Right renal cortex interstitium (tissue), 3 donors: ENCODE data around the gene FAM114A2. TPM values are rescaled to one million over a fixed set of nuclear protein-coding genes. Genes with fewer than 3 reads are reported as not detected.
"Not testable (repeated sequence)": the region's sequence is repeated elsewhere in the genome, so short reads cannot be mapped to it uniquely, and the experiment has no call there.

Experiments used
- DNase-seq, 3 donors: peaks; one replicate each; pipeline ENCODE4 v3.0.0-alpha.2; 2013; ENCODE audit warnings: low read depth in 3 of 3, low spot score in 2 of 3
- polyA plus RNA-seq, 3 donors: library from polyadenylated mRNA; unstranded; fragments of 120-200 nt; gene quantifications; one replicate each; pipeline ENCODE4 v1.2.1, GENCODE V29; 2013; ENCODE audit not compliant: insufficient read length in 3 of 3

Gene FAM114A2
- 10 to 100 TPM; 31.6 to 36.8 (median 32.6) TPM for polyA plus RNA-seq

DNA sequence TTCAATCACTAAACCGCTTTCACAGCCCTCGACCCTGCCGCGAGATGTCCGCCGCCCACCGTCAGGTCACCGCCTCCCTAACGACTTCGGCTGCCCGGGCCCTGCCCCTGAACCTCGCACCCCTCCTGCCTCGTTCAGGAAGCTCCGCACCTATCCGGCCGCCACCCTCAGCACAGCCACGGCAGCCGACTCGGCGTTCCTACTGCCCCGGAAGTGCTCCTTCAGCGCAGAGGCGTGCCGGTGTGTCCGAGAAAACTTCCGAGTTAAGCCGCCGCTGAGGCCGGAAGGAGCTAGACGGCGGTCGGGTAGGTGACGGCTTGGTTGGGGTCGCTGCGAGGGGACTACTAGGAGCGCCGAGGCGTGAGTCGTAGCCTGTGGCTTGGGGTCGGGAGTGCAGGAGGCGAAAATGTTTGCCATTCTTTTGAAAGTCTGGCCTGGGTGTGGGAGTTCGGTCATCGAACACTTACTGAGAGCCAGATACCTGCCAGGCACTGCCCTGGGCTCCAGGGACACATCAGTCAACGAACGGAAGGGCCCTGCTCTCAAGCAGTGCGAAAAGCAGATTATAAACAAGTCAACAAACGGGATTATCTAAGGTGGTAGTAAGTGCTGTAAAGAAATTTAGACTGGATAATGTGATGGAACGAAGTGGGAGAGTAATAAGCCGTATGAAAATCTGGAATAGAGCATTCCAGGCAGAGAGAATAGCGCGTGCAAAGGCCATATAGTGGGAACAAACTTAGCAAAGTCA is at the start of gene FAM114A2, which contains the start of gene MFAP3:
TSS of gene FAM114A2 (minus strand) at position 204 of the 751 bp plus-strand sequence. CDS start 3,957 bp downstream, outside the sequence.
TSS of gene MFAP3 (plus strand) at position 261 of the 751 bp plus-strand sequence. CDS start 10,756 bp downstream, outside the sequence.
- peak; percentile 69 to 78 (median 71) for DNase-seq

DNA sequence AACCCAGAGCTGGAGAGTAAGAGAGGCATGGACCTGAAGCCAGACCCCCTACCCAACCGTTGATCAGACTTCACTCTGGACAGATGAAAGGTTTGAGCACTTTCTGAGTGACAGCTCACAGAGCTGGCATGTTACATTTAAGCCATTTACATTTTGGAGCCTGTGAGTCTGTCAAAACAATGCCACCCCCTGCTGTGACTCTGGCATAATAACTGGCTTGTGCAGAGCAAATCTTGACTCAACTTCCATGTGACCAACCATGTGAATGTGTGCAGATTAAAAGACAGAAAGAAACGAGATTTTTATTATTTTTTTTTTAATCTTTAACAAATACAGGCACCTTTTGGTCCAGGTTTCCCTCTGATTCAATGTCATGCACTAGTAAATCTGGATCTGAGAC is 48.5 kb upstream of the FAM114A2 start:
- no peak for DNase-seq

GRCh38 chr5:154086641-154087040 is 47.9 kb upstream of the FAM114A2 start:
- DNase-seq, result no peak

- no peak for DNase-seq
These were observed 47.4 kb upstream of the FAM114A2 start for GRCh38 chr5:154086146-154086545.

DNA sequence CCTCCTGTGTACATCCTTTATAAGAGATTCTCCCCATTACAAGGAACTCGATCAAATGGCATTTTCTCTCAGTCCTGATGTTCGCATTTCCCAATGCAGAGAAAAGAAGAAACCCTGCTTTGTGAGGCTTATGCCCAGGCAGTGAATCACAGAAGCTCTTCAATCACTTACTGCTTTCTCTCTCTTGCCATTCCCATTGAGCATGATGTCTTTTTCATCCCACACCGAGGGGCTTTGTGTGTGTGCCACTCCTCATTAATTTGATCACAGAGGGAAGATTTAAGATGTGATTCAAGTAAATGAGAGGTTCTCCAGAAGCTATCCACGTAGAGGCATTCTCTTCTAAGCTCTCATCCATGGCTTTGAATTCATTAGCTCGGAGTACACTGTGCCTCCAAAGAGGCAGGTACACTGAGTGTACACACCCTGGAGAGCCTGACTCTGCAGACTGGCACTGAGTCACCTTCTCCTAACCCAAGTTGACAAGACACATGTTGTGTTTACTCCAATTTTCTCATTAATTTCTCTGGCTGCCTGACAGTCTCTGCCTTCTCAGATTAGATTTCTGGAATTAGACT is 45.4 kb upstream of the FAM114A2 start:
- no peak for DNase-seq

- no peak for DNase-seq
These were observed 42.5 kb upstream of the FAM114A2 start for GRCh38 chr5:154081246-154081645.

DNA sequence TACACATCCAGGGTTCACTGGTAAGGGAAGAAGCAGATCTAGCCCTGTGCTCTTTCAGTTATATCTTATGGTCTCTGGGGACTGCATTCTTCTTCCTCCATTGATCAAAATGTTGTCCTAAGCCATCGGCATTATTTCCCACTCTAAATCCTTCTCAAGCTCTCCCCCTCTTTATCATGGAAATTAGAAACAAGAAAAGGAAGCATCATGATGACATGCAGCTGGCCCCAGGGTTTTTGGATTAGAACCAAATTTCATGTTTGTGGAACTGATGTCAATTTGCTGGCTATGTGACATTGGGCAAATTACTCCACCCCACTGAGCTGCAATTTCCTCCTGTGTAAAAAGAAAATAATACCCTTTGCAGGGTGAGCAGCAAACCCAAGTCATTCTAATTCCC is 39.6 kb upstream of the FAM114A2 start:
- no peak for DNase-seq

DNA sequence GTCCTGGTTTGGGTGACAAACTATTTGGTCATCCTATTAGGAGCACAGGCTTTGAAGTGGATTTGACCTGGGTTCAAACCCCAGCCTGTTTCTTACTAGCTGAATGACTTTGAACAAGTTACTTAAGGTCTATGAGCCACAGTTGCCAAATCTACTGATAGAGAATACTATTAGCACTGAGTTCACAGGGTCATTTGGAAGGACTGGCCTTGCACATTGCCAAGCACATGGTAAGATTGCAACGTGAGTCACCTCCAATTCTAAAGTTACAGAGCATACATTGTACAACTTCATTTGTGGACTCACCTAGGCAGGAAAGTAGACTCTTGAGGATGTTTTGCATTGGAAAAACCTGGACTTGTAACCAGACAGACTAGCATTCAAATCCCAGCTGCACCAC is 39.0 kb upstream of the FAM114A2 start:
- no peak for DNase-seq

- DNase-seq, result no peak
These were observed 37.7 kb upstream of the FAM114A2 start for GRCh38 chr5:154076240-154076922.

- peak; percentile 48 to 65 (median 61) for DNase-seq
These were observed 33.9 kb upstream of the FAM114A2 start for GRCh38 chr5:154072414-154073171.

GRCh38 chr5:154071799-154072413 is 33.2 kb upstream of the FAM114A2 start:
- no peak for DNase-seq

DNA sequence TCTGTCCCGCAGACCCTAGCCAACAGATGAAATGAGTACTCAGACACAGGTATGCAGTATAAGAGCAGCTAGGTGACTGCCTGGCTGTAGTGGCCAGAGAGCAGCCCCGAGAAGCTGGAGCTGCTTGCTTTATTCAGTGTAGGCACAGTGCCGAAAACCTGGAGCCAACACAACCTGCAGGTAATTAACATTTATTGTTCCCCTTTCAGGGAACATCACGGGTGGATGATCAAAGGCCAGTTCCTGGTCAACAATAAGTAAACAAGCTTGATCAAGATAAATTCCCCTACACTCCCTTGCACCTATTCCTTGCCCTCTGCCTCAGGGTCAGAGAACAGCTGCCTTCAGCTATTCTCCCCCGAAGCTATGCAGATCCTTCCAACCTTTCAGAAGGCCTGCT is 31.1 kb upstream of the FAM114A2 start:
- DNase-seq, result not testable (repeated sequence)

DNA sequence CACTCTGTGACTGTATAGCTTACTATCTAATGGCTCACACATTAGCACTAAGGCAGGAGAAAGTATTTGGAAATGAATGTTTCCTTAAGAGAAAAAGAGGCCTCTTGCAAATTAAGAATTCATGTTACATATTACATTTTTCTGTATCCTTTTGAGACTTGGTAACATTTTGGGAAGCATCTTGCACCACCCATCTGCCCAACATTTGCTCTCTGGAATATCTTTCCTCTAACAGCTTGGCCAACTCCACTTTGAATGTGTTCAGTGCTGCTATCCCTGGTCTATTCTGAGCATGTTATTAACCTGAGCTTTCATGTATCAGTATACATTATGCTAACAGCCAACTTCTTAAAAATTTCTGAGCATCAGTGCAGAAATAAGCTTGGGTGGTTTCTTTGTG is 27.3 kb upstream of the FAM114A2 start:
- DNase-seq, result no peak

DNA sequence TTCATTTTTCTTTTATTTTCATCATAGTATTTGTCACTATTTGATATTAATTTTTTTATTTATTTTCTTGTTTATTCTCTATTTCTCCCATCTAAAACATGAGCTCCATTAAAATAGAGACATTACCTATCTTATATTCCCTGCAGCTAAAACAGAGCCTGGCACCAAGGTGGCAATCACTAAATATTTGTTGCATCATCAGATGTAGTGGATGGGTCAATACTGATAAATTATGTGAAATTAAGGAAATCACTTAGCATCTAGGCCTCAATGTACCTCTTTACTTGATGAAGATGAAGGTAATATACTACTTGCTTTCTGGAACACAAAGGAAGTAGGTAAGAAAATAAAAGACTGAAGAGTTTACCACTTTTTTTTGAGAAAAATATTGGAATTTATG is 24.7 kb upstream of the FAM114A2 start:
- no peak for DNase-seq

DNA sequence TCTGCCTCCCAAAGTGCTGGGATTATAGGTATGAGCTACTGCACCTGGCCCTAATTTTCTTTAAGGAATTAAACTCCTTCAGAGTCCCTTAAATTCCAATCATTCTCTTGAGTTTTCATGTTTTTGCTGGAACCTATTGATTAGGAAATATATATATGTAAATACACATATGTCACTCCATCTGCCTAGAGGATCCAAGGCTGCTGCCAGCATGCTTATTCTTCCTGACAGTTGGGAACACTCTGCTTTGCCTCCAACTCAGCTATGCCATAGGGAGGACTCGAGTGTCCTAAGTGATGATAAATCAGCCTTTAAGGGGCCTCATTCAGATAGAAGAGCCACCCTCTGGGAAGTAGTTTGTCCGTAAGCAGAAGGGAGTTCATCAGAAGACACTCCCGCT is 21.9 kb upstream of the FAM114A2 start:
- DNase-seq, result no peak

GRCh38 chr5:154059583-154059982 is 20.9 kb upstream of the FAM114A2 start:
- DNase-seq, result no peak

DNA sequence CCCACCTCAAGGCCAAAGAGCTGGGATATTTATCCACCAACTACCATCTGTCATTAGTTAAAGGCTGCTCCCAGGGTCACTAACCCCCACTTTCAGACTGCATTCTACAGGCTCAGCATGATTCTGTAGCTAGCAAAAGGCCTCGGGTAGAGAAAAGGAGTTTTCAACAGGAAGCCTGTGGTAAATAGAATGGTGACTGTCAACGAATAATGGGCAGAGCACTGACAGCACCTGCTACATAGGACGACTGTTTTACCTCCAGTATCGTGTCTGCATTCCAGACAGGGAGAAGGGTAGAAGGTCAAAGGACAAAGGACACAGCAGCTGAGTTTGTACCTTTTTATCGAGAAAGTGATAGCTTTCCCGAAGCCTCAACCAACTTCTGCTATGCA is 20.3 kb upstream of the FAM114A2 start:
- no peak for DNase-seq

- no peak for DNase-seq
These were observed 19.6 kb upstream of the FAM114A2 start for GRCh38 chr5:154058055-154059038.

DNA sequence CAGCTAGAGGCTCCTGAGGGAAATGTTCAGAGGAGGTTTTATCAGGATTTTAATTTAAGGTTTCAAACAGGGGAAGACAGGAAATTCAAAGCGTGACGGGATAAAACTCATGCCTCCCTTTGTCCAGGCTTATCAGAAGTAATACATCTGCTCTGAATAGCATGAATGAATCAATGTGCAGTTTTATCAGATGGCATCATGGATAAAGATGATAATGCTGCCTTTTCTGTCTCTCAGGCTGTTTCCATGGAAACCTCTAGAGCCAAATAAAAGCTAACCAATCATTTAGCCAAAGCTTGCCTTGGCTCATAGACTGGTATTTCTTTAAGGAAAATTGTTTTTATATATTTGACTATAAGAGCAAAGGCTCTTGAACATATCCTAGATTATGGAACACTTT is 16.5 kb upstream of the FAM114A2 start:
- no peak for DNase-seq
